Activated CD8-positive, alpha-beta memory T cell treated with anti-CD3 and anti-CD28 coated beads, Interleukin-2, amount 50 U/mL, for 24 hours (primary cell): ENCODE data around the gene ADCY5.

Experiments
- DNase-seq: peaks from one replicate; pipeline ENCODE4 v3.0.0-alpha.2; 2020; ENCODE audit errors: extremely low read depth

ADCY5 gene

DNA sequence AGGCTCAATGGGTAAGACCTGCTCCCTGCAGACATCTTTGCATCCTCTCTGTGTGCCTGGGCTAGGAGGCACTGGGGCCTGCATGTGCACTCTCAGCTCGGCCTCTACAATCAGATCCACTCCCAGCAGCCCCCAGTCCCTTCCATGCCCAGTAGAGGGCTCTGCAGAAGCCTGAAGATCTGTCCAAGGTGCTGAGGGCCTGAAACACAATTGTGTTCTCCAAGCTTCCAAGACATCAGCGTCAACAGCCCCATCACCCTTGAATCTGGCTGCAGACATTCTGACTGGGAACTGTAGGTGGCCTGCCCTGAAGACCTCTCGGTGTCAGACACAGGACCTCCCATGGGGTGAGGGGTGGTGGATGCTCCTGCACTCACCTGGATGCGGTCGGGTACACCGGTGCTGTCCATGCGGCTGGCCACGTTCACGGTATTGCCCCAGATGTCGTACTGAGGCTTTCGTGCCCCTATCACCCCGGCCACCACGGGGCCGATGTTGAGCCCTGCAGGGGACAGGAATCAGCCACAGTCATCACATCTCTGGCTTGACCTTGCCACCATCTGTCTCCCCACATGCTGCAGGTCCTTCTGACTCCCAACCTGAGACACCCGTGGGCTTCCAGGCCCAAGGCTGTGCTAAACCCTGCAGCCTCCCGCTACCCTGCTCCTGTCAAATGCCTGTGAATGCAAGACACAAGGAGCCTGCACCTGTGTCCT lies 162.4 kb downstream of the ADCY5 start:
- no peak for DNase-seq

DNA sequence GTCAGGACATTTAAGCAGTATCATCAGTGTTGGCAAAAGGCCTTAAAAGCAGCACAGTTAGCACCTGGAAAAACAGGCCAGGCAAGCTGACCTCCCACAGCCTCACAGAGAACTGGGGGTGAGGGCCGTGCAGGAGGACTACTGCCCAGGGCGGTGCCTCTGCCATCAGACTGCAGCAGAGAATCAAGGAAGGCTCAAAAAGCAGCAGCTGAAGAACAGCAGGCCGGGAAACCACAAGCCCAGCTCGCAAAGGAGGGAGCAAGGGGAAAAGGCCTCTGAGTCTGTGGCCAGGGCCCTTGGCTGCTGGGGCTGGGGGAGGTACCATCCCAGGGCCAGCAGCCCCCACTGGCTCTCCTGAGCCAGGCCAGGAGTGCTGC lies 163.0 kb downstream of the ADCY5 start:
- DNase-seq, result no peak

DNA sequence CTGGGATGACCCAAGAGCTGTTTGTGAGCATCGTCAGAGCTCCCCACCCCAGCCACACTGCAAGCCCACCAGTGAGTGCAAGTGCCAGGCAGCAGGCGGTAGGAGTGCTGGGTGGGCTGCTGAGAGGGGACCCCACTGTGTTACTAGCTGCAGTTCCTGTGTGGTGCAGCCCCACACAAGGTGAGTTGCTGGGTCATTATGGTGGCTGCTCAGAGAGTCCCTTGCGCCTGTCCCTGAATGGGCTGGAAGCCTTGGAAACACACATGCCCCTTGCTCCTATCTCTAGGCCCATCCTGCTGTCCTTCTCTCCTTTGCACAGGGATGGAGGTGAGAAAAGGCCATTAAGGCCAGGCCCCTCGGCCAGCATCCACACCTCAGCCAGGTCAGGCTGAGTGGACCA lies 163.4 kb downstream of the ADCY5 start:
- no peak for DNase-seq

DNA sequence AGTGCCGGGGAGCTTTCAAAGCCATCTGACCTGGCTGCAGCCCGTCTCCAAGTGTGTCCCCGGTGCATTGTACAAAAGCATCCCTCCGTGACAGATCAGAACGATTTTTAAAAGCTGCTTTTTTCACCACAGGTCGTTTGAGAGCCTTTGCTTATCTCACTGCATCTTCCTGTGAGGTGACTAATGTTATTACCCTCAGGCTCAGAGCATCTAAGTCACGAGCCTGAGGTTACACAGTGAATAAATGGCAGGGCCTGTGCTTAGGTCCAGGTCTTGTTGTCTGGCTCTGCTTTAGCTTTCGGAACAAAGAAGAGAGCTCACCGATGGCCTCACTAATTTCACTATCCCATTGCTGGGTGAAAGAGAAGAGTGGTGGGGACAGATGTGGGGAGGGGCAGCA lies 163.8 kb downstream of the ADCY5 start:
- no peak for DNase-seq

DNA sequence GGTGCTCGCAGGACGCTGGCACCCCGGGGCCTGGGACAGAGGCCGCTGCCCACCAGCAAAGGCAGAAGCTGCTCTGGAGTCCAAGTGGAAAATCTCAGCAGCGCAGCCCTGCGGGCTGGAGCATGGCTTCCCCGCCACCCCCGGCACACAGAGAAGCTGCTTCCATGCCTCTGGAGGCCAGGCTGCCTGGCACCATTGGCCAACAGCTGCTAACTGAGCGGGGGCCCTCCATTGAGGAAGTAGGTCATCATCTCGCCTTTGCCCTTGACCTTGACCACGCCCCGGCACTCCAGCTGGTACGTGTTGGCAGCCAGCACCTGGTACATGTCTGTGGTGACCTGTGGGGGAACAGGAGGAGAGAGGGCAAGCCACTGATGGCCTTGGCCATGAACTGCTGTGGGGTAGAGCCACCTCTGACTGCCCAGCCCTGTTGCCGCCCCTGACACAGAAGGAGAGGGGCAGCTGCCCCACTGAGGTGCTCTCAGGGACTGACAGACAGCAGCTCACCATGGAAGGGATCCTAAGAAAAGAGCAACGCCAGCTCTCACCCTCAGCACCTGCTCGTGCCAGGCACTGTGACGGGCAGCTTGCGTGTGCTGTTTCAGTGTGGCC lies 164.4 kb downstream of the ADCY5 start:
- no peak for DNase-seq

DNA sequence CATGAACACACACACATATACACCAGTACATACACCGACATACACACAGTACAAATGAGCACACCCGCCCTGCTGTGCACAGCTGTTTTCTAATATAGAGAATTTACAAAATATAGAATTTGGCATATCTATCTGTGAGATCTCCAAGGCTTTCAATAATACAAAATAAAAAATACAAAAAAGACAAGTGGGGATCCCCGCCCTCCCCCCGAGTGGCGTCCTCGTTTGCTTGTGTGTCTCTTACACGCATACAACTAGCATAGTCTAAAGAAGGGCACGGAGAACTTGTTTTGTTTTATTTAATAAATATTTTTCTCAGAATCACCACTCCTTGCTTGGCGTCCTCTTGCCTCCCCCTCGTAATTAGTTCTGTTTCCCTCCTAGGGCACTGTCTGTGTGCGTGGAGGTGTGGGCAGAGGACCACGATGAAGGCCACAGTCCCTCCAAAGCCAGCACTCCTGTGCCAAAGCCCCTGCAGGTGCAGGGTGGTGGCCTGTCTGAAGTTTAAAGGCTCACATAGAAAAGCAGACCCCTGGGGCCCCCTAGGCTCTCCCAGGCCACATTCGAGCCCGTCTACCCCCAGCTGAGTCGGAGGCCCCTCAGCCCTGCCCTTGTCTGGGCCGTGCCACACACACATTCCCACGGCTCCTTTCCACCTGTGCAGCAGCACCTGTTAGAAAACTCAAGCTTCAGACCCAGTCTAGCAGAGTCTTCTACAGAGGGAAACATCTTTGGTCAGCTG lies 165.1 kb downstream of the ADCY5 start:
- no peak for DNase-seq

DNA sequence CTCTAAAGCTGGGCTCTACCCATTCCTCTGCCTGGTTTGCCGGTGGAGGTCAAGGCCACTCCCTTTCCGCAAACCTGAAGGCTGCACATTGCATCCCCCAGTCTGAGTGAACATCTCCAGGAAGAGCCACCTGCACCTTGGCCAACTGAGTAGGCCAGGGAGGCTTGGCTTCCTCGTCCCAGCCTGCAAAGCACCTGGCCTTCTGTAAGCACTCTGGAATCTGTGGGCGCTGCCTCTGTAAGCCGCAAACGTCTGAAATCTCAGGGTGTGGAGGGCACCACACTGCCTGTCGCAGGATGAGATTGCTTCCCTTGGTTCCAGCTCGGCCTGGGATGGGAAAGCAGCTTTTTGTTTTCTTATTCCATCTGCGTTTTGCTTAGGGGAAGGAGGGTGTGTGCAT lies 165.8 kb downstream of the ADCY5 start:
- no peak for DNase-seq

DNA sequence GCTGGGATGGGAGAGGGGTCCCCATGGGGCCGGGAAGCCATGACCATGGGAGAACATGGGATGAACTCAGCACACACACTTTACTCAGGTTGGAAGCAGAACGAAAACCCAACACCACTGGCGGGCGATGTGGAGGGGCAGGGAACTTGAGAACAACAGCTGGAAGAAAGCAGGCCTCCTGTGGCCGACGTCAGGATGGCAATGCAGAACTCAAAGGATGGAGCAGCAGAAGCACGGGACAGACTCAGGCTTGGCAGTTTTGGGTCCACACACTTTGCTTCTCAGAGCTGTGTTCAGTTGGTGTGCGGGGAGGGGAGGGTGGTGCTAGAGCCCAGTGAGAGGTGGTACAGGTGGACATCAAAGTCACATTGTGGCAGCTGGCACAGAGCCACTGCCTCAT lies 166.4 kb downstream of the ADCY5 start:
- DNase-seq, result no peak

DNA sequence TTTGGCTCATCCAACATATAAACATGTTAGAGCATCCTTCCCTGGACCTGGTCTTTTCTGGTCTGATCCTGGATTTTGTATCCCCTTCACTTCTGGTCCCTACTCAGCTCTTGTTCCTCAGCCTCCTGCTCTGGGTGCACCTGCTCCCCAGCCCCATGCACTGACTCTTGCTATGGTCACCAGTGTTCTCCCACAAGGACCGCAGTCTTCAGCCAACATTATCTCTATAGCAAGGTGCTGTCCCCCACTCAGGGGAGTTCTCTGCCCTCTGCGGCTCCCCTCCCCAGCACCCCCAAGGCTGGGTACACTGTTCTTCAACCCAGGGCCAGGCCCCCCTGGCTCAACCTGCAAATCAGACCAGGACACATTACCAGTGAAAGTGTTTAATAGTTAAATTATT lies 167.0 kb downstream of the ADCY5 start:
- DNase-seq, result no peak

DNA sequence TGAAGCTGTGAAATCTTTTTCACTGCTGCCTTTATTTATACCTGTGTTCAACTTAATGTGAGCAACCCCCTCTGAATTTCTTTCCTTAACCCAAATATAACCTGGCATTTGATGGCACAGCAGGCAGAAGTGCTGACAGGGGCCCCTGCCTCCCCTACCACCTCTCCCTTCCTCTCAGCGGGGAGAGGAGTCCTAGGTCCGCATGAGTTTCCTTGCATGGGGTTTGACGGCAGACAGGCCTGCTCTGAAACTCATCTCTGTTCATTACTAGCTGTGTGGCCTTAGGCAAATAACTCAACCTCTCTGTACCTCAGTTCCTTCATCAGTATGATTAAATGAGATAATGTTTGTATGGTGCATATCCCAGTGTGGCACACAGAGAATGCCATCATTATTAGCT lies 167.5 kb downstream of the ADCY5 start:
- DNase-seq, result no peak

DNA sequence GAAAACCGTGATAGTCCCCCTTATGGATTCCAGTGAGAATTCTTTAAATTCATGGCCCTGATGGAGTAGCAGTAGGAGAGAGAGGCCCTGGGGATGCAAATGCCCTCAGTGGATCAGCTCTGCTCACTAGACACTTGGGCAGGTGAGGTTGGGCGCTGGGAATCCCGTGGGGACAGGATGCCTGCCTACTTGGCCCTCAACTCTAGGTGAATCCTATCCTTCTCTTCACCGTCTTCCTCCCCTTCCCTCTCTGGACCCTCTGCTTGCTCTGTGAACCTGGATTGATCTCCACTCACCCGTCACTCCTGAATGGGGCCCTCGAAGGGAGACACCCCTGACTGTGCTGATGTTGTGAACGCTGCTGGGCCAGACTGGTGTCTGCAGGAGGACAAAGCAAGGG lies 169.8 kb downstream of the ADCY5 start:
- no peak for DNase-seq

DNA sequence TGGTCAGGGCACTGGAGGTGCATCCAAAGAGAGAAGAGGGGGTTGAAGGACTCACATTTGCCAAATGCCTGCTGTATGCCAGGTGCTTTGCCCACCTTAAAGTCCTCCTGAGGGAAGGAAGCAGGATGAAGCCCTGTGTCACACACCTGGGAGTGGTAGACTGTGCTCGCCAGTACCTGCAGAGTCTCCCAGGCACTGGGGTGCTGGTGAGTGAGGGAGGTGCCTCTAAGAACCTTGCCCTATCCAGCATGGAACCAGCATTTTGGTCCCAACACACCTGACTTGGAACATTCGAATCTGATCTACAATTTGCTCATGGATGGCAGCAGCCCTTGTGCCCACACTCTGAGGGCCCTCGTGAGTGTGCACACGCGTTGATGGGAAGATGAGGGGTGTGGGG lies 170.4 kb downstream of the ADCY5 start:
- no peak for DNase-seq

DNA sequence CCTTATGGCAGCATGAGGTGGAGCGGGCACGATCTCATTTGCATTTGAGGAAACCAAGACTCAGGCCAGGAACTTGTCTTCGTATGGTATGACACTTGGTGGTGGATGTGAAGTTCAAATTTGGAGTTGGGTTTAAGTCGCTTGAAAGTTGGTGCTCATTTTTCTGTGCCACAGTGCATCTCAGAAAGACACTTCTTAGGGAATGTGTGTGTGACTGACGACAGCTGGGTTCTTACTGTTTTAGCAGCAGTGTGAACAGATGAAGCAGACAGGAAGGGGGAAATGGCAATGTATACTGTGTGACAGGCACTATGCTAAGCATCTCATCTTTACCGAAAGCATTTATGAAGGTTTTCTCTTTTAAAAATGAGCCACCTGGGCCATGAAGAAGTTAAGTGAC lies 171.8 kb downstream of the ADCY5 start:
- no peak for DNase-seq

DNA sequence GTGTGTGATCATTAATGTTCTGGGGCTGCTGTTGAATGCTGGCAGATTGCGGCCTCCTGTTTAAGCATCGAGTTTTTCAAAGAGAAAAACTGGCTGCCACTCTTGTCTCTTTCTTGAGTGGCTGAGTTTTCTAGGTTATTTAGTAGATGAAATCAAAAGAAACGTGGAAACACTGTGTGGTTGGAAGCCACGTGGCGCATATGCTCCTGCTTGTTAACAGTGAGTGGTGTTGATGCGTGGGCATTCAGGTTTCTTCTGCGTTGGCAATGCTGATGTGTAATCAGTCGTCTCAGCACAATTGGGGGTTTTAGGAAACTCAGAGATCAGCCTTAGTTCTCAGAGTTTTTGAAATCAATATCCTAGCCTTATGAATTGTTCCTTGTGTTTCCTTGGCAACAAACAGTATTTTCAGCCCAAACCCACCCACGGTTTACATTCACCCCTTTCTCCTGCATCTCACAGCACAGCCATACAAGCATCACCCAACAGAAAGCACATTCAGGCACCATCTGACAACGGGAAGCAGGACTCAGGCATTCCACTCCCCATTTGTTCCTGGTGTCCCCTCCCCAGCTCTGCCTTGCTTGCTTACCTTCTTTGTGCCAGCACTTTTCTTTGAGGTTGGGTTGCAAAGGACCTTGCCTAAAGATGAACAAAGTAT lies 172.4 kb downstream of the ADCY5 start:
- no peak for DNase-seq

DNA sequence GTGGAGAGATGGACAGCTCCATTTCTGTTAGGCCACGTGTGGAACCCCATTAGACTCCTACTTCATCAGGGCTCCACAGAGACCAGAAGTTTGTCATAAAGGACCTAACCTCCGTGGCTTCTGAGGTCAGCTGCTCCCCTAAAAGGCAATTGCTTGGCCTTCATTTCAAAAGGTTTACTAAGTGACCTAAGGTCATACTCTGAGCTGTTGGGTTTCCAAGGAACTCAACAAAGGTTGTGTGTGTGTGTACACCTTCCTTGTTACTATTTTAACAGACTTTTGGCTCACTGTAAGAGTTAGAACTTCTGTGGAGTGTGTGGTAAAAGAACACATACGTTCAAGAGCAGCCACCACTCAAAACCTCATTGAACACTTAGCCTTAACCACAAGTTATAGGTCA lies 173.2 kb downstream of the ADCY5 start:
- DNase-seq, result no peak

DNA sequence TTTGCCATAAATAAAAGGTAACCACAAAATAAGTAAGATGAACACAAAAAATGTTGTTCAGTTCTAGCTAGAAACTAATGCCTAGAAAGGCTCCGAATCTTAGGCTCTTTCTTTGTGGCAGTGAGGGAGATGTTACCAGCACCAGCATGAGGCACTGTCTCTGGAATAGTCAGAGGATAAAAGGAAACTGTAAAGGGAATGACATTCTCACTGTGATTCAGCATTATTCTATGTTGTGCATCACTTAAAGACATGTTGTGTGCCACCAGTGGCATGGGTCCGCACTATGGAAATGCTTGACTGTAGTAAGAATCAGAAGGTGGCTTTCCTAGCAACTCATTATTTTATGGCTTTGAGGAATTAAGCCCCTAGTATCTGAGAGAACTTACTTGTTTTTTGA lies 176.3 kb downstream of the ADCY5 start:
- DNase-seq, result no peak

DNA sequence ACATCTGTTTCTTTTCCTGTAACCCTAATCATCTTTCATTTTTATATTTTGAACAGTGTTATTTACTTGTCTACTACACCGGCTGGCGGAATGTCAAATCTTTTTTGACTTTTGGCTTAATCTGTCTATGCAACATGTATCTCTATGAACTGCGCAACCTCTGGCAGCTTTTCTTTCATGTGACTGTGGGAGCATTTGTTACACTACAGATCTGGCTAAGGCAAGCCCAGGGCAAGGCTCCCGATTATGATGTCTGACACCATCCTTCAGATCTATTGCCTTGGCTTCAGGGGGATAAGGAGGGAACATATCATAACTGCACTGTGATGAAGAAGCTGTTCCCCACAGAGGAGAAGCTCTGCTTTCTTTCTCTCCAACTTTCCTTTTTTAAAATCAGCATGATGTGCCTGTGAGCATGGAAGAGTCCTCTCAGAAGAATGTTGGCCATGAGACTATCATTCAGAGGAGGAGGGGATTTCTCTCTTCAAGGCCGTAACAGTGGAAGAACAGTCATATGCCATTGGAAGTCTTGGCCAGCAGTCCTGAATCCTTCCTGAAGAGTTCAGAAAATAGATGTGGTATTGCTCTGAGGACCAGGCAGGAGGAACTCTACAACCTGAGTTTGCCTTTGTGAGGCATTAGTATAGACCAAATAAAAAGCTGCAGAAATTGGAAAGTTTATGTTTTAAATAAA lies 177.3 kb downstream of the ADCY5 start:
- DNase-seq, result no peak

DNA sequence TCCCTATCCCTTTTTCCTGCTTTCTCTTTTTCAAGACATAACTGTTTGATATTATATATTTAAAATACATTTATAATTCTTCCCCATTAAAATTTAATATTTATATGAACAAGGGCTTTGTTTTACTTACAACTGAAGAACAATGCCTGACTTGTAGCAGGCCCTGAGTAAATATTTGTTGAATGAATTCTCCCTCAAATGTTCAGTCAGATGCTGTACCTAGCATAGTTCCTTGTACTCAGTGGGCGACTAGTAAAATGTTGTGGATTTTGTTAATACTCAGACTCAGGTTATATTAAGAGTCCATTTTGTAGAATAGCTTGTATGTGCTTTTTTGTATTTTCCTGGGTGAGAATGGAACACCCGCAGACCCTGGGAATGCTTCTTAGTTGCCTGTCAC lies 178.1 kb downstream of the ADCY5 start:
- no peak for DNase-seq

DNA sequence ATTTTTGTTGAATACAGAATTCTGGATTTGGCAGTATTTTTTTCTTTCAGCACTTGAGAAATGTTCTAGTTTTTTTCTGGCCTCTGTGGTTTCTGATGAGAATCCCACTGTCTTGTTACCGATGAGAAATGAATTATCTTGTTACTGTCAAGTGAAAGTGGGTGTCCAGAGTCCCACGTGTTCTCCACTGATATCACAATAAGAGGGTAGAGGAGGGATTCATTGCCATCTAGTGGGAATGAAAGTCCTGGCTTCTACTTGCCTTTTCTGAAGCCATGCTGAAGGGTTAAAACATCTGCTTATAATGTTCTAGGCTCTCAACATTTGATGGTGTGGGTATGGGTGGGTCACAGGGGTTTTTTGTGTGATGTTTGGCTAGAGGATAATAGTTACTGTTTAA lies 181.1 kb downstream of the ADCY5 start:
- DNase-seq, result no peak

DNA sequence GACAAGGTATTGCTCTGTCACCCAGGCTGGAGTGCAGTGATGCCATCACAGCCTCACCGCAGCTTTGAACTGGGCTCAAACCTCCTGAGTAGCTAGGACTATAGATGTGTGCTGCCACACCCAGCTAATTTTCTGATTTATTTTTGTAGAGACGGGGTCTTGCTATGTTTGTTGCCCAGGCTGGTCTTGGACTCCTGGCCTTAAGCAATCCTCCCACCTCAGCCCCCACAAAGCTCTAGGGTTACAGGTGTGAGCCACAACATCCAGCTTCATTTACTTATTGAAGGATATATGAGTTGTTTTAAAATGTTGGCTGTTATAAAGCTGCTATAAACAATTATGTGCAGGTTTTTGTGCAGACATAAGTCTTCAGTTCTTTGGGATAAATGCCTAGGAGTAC lies 184.9 kb downstream of the ADCY5 start:
- no peak for DNase-seq

DNA sequence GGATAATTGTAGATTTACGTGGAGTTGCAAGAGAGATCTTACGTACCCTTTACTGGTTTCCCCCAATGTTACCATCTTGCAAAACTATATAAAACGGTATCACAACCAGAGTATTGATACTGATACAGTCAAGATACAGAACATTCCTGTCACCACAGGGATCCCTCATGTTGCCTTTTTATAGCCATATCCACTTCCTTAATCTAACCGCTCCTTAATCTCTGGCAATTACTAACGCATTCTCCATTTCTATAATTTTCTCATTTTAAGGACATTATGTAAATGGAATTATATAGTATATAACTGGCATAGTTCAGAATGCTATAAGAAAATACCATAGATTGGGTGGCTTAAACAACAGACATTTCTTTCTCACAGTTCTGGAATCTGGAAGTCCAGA lies 186.0 kb downstream of the ADCY5 start:
- DNase-seq, result no peak

DNA sequence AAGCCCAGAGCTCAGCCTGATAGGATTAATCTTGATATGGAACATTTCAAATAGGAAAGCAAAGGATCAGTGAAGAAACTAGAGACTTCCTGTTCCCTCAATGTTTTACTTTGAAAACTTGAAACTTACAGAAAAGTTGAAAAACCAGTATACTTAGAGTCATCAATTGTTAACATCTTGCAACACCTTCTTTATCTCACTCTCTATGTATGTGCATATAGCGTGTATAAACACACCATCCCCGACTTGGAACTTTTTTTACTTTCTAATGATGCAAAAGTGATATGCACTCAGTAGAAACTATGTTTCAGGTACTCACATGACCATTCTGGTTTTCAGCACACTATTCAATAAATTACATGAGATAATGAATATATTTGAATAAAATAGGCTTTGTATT lies 186.7 kb downstream of the ADCY5 start:
- no peak for DNase-seq
